G401 (cell line): ENCODE measurements around the gene PELI1. TPM values are rescaled to one million over a fixed set of nuclear protein-coding genes. Genes with fewer than 3 reads are reported as not detected.
A peak's percentile ranks its signal among the peaks of the same experiment; 100 is the strongest.

ENCODE experiments used
- DNase-seq: peaks from one replicate; pipeline ENCODE4 v3.0.0-alpha.2; 2015; ENCODE audit warnings: low spot score
- in situ Hi-C: cut with HindIII; loops from 2 replicates; pipeline ENCODE4 v1.10.0; 2016; ENCODE audit warnings: low sequenced_read_pairs, mixed read lengths
- total RNA-seq: library from RNA; depleted of rRNA; stranded (reverse); fragments of >200 nt; shearing (Covaris generic); gene quantifications from 2 replicates; pipeline ENCODE4 v1.2.3, GENCODE V29; 2014; rRNA removed

The PELI1 gene
- total RNA-seq, 1 experiment from 2014 or later = 4.2 TPM

- DNase-seq = no peak
- in situ Hi-C loops = no loop called here
These were observed 89.9 kb downstream of the PELI1 start for GRCh38 chr2:64054161-64054915.

- no peak for DNase-seq
- in situ Hi-C loops = no loop called here
These were observed 91.6 kb downstream of the PELI1 start for GRCh38 chr2:64052463-64053241.

GRCh38 chr2:64049633-64050220, 94.5 kb downstream of the PELI1 start:
- in situ Hi-C loops = no loop called here
- DNase-seq = peak; percentile 81

GRCh38 chr2:64045938-64046337, 98.3 kb downstream of the PELI1 start:
- no peak for DNase-seq
- in situ Hi-C loops = no loop called here

Other genes starting within 250 kb of the PELI1 start
- 22.6 and 35.9 TPM in 2 replicates for gene VPS54, start 125.0 kb downstream of the PELI1 start, total RNA-seq